ENCODE measurements around the gene USF2.

Gene USF2

GRCh38 chr19:35267818-35268535 lies 785 bp upstream of the USF2 start:
- H3K9me3 ChIP-seq (ENCODE audit: insufficient read depth, low read length): no peaks in the 10 kb centered on the region
- peak overlapping the region; percentile 94 for H3K9ac ChIP-seq (ENCODE audit: insufficient read length, low read depth)
- peaks cover 51% of the 10 kb centered on the region for H3K36me3 ChIP-seq (ENCODE audit: insufficient read depth, insufficient read length, low read length)
- TF ChIP-seq SUZ12 (IDR thresholded peaks at IDR 0.05; ENCODE audit: extremely low read depth, insufficient read depth, insufficient read length) (no peak), ZNF274 (IDR thresholded peaks at IDR 0.05; ENCODE audit: low read depth, low read length) (no peak), YY1 (IDR thresholded peaks at IDR 0.05; ENCODE audit: insufficient read depth, insufficient read length) (no peak)
- H3K27me3 ChIP-seq (ENCODE audit: insufficient read depth, insufficient read length): no peaks in the 10 kb centered on the region
- peaks cover 9% of the 10 kb centered on the region for H3K4me1 ChIP-seq (ENCODE audit: insufficient read depth, insufficient read length)
- DNase-seq (ENCODE audit: low read depth, low spot score): no peak
- H3K4me3 ChIP-seq (ENCODE audit: insufficient read length, low read depth): peak overlapping the region; percentile 66

- Histone ChIP-seq H3K36me3 (ENCODE audit: insufficient read depth, insufficient read length, low read length) (peaks cover 59% of the 10 kb centered on the region), H3K4me3 (ENCODE audit: insufficient read length, low read depth) (peak overlapping the region; percentile 60), H3K27me3 (ENCODE audit: insufficient read depth, insufficient read length) (no peaks in the 10 kb centered on the region), H3K4me1 (ENCODE audit: insufficient read depth, insufficient read length) (peaks cover 9% of the 10 kb centered on the region), H3K9ac (ENCODE audit: insufficient read length, low read depth) (peak overlapping the region; percentile 85), H3K9me3 (ENCODE audit: insufficient read depth, low read length) (no peaks in the 10 kb centered on the region)
- no peak for TF ChIP-seq ZNF274 (IDR thresholded peaks at IDR 0.05; ENCODE audit: low read depth, low read length)
- no peak for TF ChIP-seq YY1 (IDR thresholded peaks at IDR 0.05; ENCODE audit: insufficient read depth, insufficient read length)
- TF ChIP-seq SUZ12 (IDR thresholded peaks at IDR 0.05; ENCODE audit: extremely low read depth, insufficient read depth, insufficient read length): no peak
- DNase-seq (ENCODE audit: low read depth, low spot score): peak; percentile 71
Observed at GRCh38 chr19:35269438-35270117, 816 bp downstream of the USF2 start.

GRCh38 chr19:35270381-35270811 lies 1.6 kb downstream of the USF2 start:
- H3K27me3 ChIP-seq (ENCODE audit: insufficient read depth, insufficient read length): no peaks in the 10 kb centered on the region
- H3K4me3 ChIP-seq (ENCODE audit: insufficient read length, low read depth): no peak overlapping the region
- no peak overlapping the region for H3K9ac ChIP-seq (ENCODE audit: insufficient read length, low read depth)
- no peak for TF ChIP-seq SUZ12 (IDR thresholded peaks at IDR 0.05; ENCODE audit: extremely low read depth, insufficient read depth, insufficient read length)
- no peak for TF ChIP-seq YY1 (IDR thresholded peaks at IDR 0.05; ENCODE audit: insufficient read depth, insufficient read length)
- TF ChIP-seq ZNF274 (IDR thresholded peaks at IDR 0.05; ENCODE audit: low read depth, low read length): no peak
- peaks cover 59% of the 10 kb centered on the region for H3K36me3 ChIP-seq (ENCODE audit: insufficient read depth, insufficient read length, low read length)
- H3K9me3 ChIP-seq (ENCODE audit: insufficient read depth, low read length): no peaks in the 10 kb centered on the region
- DNase-seq (ENCODE audit: low read depth, low spot score): no peak
- H3K4me1 ChIP-seq (ENCODE audit: insufficient read depth, insufficient read length): peaks cover 4% of the 10 kb centered on the region

- Histone ChIP-seq H3K9me3 (ENCODE audit: insufficient read depth, low read length) (no peaks in the 10 kb centered on the region), H3K4me3 (ENCODE audit: insufficient read length, low read depth) (no peak overlapping the region), H3K27me3 (ENCODE audit: insufficient read depth, insufficient read length) (no peaks in the 10 kb centered on the region), H3K36me3 (ENCODE audit: insufficient read depth, insufficient read length, low read length) (peaks cover 60% of the 10 kb centered on the region), H3K9ac (ENCODE audit: insufficient read length, low read depth) (no peak overlapping the region), H3K4me1 (ENCODE audit: insufficient read depth, insufficient read length) (peaks cover 1% of the 10 kb centered on the region)
- DNase-seq (ENCODE audit: low read depth, low spot score): no peak
- TF ChIP-seq ZNF274 (IDR thresholded peaks at IDR 0.05; ENCODE audit: low read depth, low read length): no peak
- no peak for TF ChIP-seq YY1 (IDR thresholded peaks at IDR 0.05; ENCODE audit: insufficient read depth, insufficient read length)
- no peak for TF ChIP-seq SUZ12 (IDR thresholded peaks at IDR 0.05; ENCODE audit: extremely low read depth, insufficient read depth, insufficient read length)
Observed at GRCh38 chr19:35271546-35271945, 2.8 kb downstream of the USF2 start.

GRCh38 chr19:35272122-35272719 lies 3.5 kb downstream of the USF2 start:
- H3K4me1 ChIP-seq (ENCODE audit: insufficient read depth, insufficient read length): no peaks in the 10 kb centered on the region
- no peak for TF ChIP-seq ZNF274 (IDR thresholded peaks at IDR 0.05; ENCODE audit: low read depth, low read length)
- TF ChIP-seq SUZ12 (IDR thresholded peaks at IDR 0.05; ENCODE audit: extremely low read depth, insufficient read depth, insufficient read length): no peak
- H3K9ac ChIP-seq (ENCODE audit: insufficient read length, low read depth): no peak overlapping the region
- DNase-seq (ENCODE audit: low read depth, low spot score): no peak
- no peak overlapping the region for H3K4me3 ChIP-seq (ENCODE audit: insufficient read length, low read depth)
- no peaks in the 10 kb centered on the region for H3K27me3 ChIP-seq (ENCODE audit: insufficient read depth, insufficient read length)
- peaks cover 61% of the 10 kb centered on the region for H3K36me3 ChIP-seq (ENCODE audit: insufficient read depth, insufficient read length, low read length)
- no peaks in the 10 kb centered on the region for H3K9me3 ChIP-seq (ENCODE audit: insufficient read depth, low read length)

- H3K27me3 ChIP-seq (ENCODE audit: insufficient read depth, insufficient read length): no peaks in the 10 kb centered on the region
- no peaks in the 10 kb centered on the region for H3K9me3 ChIP-seq (ENCODE audit: insufficient read depth, low read length)
- no peak for DNase-seq (ENCODE audit: low read depth, low spot score)
- no peak overlapping the region for H3K9ac ChIP-seq (ENCODE audit: insufficient read length, low read depth)
- H3K4me3 ChIP-seq (ENCODE audit: insufficient read length, low read depth): no peak overlapping the region
- TF ChIP-seq ZNF274 (IDR thresholded peaks at IDR 0.05; ENCODE audit: low read depth, low read length) (no peak), SUZ12 (IDR thresholded peaks at IDR 0.05; ENCODE audit: extremely low read depth, insufficient read depth, insufficient read length) (no peak), YY1 (IDR thresholded peaks at IDR 0.05; ENCODE audit: insufficient read depth, insufficient read length) (no peak)
- H3K36me3 ChIP-seq (ENCODE audit: insufficient read depth, insufficient read length, low read length): peaks cover 65% of the 10 kb centered on the region
- H3K4me1 ChIP-seq (ENCODE audit: insufficient read depth, insufficient read length): no peaks in the 10 kb centered on the region
Observed at GRCh38 chr19:35272954-35273649, 4.3 kb downstream of the USF2 start.

All from NT2/D1 (cell line).